HG03280 (cell line): ENCODE data around the gene SPATS1.
"Not testable (repeated sequence)": the region's sequence is repeated elsewhere in the genome, so short reads cannot be mapped to it uniquely, and the experiment has no call there.

Experiments used
- ATAC-seq: cut with Tn5 transposase; IDR thresholded peaks from one replicate; pipeline ENCODE4 v1.9.1; 2021; ENCODE audit warnings: mild to moderate bottlenecking, moderate library complexity; ENCODE audit not compliant: unreplicated experiment

The SPATS1 gene

GRCh38 chr6:44311304-44311703 is 31.1 kb upstream of the SPATS1 start:
- no peak for ATAC-seq

GRCh38 chr6:44311767-44312166 is 30.7 kb upstream of the SPATS1 start:
- no peak for ATAC-seq

DNA sequence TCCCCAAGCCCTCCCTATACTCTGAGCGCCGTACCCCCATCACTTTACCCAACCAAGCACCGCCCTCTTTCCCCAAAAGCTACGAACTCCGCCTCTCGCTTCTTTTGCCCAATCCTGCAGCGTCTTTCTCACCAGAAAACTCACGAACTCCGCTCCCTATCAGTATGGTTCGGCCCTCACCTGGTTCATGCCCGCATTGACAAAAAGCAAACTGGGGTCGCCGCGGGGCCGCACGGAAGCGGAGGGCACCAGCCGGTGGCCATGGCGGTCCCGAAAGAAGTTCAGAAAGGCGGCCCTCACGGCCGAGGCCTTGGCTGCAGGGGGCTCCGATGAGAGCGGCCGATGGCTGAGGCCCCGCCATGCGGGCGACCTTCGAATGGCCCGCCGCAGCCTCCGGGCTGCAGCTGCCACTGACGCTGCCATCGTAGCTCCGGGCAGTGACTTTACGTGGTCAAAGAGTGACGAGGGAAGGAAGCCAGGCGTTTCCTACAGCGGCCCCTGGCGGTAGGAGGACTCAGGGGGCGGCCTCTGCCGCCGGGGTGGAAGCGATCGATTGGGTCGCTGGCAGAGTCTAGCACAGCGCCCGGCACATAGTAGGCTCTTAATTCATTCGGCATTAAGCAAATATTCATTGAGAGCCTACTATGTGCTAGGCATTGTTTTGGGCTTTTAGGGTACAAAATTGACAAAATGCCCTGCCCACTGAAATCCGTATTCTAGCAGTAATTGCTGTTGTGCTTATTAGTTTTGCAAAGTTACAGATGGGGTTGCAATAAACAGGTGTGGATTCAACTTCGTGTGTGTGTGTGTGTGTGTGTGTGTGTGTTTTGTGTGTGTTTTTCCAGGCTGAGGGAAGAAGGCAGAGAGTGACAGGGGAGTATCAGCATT is 29.3 kb upstream of the SPATS1 start, which contains the start of gene AARS2:
AARS2 (minus strand) TSS at position 447 of the 888 bp plus-strand sequence; CDS start at position 423, 24 bp downstream.
- ATAC-seq: peak; percentile 88

GRCh38 chr6:44314657-44315056 is 27.8 kb upstream of the SPATS1 start:
- ATAC-seq: not testable (repeated sequence)

DNA sequence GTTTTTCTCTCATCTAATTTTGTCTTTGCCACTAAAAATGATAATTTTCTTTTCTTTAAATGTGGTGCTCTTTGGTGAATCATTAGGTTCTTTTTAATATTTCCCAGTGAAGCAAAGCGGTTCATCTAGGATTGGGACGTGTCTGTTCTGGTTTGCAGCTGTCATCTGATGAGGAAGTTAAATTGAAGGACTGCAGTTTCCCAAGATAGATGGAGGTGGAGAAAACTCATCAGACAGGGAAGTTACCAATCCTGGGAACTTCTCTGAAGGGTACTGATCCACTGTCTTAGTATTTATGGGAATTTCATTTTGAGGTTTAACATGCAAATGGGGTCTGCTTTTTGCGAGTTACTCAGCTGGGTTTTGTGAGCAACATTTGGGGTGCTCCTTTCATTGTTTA is 26.9 kb upstream of the SPATS1 start:
- ATAC-seq: no peak

DNA sequence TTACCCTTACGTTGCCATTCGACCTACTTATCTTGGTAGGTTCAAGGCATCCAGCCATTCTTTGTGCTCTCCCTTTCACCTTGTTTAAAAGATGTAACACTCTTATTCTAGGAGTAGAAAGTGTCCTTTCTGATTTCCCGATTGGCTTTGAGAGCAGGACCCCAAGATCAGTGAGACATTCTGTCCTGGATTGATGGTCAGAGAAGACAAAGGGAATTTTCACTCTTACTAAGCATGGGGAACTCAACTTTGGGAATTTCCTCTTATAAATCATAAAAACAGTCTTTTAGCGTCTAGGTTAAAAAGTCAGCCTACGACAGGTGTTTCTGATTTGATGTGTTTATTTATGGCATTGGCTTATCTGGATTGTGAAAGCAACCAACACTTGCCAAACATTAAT is 26.5 kb upstream of the SPATS1 start:
- ATAC-seq: no peak

DNA sequence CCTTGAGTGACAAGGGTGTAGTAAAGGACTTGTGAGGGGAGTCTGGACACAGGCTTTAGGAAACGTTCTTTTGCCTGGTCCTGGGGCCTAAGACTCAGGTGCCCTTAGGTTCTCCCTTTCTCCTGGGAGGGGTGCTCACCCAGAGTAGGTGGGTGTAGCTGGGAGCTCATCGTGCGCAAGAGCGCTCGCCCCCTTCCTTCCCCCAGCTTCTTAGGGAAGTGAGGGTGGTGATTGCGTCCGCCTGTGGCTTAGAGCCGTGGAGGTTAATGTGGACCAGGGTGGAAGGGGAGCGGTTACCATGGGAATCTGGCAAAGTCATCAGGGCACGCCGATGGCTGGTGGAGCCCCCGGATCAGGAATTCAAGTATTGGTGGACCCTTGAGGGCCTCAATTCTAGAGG is 26.0 kb upstream of the SPATS1 start:
- no peak for ATAC-seq

- not testable (repeated sequence) for ATAC-seq
These were observed 25.3 kb upstream of the SPATS1 start for GRCh38 chr6:44317136-44317631.

GRCh38 chr6:44321210-44321609 is 21.2 kb upstream of the SPATS1 start:
- ATAC-seq: no peak

- no peak for ATAC-seq
These were observed 15.4 kb upstream of the SPATS1 start for GRCh38 chr6:44327096-44327495.

GRCh38 chr6:44327760-44328159 is 14.7 kb upstream of the SPATS1 start:
- ATAC-seq: no peak

- ATAC-seq: not testable (repeated sequence)
These were observed 14.2 kb upstream of the SPATS1 start for GRCh38 chr6:44328203-44328602.

DNA sequence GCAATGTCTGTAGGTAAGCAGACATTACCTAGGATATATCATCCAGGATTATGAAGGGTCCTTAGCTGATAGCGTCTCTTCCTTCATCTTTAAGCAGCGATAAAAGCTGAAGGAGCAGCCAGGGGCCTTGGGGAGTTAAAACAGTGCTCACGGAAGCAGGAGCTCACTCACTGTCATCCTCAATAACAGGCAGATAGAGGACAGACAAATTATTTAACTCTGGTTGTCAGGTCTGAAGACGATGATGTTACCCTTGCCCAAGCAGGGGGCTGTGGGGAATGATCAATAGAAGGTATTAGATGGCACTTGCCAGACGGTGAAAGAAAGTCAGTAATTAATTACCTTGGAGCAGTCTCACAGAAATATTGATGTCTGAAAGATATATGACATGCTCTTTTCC is 12.6 kb upstream of the SPATS1 start:
- ATAC-seq: no peak

GRCh38 chr6:44332585-44332984 is 9.9 kb upstream of the SPATS1 start:
- ATAC-seq: no peak

GRCh38 chr6:44333273-44333919 is 9.1 kb upstream of the SPATS1 start:
- ATAC-seq: no peak

- ATAC-seq: no peak
These were observed 8.5 kb upstream of the SPATS1 start for GRCh38 chr6:44333942-44334341.

- no peak for ATAC-seq
These were observed 6.8 kb upstream of the SPATS1 start for GRCh38 chr6:44335631-44336030.

GRCh38 chr6:44338228-44339122 is 4.0 kb upstream of the SPATS1 start:
- ATAC-seq: no peak

- no peak for ATAC-seq
These were observed 3.1 kb upstream of the SPATS1 start for GRCh38 chr6:44339301-44339700.

DNA sequence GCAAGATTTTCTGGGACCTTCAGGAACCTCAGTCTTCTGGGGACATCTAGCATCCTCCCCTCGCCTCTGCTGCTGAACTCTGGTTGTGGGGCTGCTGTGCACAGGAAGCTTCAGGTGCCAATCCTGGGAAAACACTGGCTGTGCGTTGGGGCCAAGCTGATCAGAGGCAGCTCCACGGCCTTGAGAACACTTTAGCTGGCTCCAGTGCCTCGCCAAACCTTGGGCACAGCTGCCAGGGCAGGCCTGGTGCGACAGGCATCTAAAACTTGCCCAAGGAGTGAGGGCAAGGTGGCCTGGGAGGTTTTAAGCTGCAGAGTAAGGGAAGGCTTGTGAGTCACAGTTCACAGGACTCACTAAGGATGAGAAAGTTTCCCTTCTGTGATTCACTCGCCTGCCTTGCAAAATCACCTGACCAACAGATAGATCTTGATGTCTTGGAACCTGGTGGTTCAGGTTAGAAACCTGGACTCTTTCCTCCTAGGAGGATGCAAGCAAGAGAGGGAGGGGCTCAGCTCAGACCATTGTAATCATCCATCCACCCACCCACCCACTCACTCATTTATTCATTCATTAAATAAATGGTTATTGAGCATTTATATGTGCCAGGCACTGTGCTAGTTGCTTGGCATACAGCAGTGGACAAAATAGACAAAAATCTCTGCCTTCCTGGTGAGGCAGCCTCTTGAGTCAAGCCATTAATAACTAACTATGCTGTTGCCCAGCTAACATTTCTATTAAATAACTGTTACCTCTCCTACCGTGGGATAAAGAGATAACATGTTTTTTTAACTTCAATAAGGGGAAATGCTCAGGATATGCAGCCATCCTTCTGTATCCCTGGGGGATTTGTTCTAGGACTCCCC is 2.5 kb upstream of the SPATS1 start:
- no peak for ATAC-seq
